GM21717 (cell line): Measurements from ENCODE around the gene KCNMB2.
"Not testable (repeated sequence)": the region's sequence is repeated elsewhere in the genome, so short reads cannot be mapped to it uniquely, and the experiment has no call there.

ENCODE experiments used
- ATAC-seq: cut with Tn5 transposase; IDR thresholded peaks from one replicate; pipeline ENCODE4 v1.9.1; 2021; ENCODE audit warnings: mild to moderate bottlenecking, moderate library complexity; ENCODE audit not compliant: unreplicated experiment

Gene KCNMB2

DNA sequence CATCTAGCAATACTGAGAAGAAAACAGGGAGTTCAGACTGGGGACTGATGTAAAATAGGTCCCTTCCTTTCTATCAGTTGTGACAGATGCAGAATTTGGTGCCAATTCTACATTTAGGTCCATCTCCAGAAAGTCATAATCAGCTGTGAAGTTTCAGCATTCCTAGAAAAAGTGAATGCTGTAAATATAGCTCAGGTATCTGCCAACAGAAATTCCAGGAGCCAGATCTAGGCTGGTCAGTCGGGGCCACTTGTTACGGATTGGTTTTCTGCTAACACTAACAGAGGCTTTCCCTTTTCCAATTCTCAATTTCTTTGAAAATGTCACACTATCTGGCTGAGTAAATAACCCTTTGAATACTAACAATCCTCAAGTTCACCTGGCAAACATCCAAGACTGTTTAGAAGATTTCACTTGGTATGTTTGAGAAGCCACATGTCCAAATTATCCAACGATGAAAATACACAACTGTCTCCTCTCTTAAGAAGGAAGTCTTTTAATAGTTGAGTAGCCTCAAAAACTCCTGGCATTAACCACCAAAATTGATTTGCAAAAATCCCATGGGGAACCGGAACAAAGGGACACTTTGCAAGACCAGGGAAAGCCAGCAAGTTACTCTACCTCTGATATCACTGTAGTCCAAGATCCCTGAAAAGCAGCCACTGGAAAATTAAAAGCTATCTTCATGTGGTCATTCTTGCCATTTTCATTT is 313.1 kb downstream of the KCNMB2 start:
- no peak for ATAC-seq

DNA sequence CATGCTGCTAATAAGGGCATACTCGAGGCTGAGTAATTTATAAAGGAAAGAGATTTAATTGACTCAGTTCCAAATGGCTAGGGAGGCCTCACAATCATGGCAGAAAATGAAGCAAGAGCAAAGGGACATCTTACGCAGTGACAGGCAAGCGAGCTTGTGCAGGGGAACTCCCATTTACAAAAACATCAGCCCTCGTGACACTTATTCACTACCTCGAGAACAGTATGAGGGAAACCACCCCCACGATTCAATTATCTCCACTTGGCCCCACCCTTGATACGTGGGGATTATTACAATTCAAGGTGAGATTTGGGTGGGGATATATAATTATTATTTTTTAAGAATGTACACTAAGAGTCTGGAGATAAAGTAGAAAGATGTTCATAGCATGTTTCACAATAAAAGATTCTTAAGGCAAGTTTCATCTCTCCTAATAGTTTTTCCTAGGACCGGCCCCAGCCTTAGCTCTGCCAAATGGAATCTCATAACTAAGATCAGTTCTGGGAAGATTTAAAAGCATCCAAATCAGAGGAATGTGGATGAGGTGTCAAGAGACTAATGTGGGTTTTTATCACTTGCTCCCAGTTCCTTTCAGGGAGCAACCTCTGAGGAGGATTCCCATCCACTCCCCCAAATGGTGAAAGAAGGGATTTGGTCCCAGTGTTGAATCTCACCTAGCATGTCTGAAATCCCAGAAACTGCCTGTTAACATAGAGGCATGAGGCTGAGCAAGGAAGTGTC is 314.4 kb downstream of the KCNMB2 start:
- ATAC-seq = no peak

DNA sequence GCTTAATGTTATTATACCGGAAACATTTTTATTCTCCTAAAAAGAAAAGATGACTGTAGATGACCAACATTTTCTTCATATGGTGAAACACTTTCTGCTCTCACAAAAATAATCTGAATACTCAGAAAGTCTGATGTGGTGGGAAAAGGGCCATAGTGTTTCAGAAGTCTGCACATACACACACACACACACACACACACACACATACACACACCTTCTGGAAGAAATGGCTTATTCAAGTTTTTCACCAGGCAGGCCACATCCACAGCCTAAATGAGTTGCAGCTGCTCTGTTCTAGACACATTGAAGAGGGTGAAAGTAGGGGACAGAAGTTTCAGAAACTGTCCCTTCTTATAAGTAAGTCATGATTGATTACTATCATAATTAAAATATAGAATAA is 315.3 kb downstream of the KCNMB2 start:
- no peak for ATAC-seq

DNA sequence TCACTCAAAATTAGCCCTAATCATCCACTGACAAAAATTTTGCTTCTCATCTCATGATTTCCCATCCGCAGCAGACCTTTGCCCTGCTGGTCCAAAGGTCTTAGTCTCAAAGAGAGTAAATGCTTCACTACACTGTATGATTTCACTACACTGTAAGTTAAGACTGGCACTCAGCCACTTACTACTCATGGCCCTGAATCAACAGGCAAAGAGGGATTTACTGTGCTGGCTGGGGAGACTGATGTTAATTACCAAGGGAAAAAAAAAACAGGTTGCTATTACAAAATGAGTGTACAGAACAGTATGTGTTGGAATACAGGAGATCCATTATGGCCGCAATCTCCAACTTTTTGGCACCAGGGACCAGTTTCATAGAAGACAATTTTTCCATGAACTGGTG is 320.6 kb downstream of the KCNMB2 start:
- ATAC-seq = no peak

DNA sequence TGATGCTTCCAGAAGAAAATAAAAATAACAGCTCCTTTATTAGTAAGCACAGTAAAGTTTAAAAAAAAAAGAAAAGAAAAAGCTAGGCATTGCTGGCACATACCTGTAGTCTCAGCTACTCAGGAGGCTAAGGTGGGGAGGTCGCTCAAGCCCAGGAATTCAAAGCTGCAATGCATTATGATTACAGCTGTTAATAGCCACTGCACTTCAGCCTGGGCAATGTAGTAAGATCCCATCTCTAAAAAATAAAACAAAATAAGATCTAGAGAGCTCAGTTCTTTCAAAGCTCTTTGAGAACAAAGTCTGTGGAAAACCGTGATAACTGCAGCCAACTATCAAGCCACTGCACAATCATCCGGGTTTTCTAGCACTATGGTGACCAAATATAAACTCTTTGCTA is 323.1 kb downstream of the KCNMB2 start:
- no peak for ATAC-seq

DNA sequence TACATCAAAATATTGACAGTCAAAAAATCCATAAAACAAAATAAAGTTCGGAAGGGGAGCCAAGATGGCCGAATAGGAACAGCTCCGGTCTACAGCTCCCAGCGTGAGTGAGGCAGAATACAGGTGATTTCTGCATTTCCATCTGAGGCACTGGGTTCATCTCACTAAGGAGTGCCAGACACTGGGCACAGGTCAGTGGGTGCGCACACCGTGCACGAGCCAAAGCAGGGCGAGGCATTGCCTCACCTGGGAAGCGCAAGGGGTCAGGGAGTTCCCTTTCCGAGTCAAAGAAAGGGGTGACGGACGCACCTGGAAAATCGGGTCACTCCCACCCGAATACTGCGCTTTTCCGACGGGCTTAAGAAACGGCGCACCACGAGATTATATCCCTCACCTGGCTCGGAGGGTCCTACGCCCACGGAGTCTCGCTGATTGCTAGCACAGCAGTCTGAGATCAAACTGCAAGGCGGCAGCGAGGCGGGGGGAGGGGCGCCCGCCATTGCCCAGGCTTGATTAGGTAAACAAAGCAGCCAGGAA is 323.7 kb downstream of the KCNMB2 start:
- not testable (repeated sequence) for ATAC-seq

DNA sequence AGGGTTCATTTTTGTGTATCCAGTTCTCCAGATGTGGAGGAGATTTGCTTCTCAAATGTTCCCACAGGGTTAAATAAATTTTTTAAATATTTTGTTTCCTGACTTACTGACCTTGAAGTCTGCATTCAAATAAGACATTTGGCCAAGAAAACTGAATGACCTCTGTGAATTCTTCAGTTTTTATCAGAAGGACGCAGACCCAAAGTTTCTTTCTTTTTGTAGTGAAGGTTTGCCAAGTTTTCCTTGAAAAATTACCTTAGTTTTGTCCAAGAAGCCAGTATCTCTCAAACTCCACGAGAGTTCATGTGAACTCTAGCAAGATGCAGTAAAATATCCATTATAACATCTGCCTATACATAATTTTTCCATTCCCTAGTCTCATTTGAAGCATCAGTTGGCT is 332.4 kb downstream of the KCNMB2 start:
- ATAC-seq = no peak

DNA sequence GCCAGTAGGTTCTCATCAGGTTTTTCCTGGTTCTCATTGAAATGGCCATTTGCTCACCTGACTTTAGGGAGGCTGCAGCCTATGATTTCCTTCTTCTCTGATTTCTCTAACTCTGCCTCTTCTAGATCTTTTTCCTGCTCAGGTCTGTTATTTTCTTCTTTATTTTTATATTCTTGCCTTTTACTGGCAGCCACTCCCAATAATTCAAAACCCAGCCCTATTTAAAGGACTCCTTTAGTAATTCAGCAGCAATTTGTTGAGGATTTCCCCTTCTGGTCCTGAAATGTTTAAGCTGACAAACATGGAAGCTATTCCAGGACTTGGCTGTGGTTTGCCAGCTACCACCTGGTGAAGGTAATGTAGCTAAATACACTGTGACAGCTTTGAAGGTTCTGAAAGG is 333.8 kb downstream of the KCNMB2 start:
- no peak for ATAC-seq

DNA sequence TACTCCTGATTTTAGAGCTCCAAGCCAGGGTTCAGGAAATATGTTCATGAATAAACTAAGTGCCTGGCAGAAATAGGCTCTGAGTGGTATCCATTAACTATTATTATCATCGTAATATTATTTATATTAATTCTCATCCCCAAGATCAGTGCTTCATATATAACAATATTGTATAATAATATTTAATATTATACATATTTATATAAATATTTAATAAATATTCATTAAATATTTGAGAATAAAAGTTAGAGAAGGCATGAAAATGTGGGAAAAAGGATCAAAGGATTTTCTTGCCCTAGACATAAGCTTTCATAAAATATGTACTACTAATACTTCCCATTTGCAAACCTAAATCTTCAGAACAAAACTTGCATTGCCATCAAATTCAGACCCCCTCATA is 338.9 kb downstream of the KCNMB2 start:
- ATAC-seq = no peak

DNA sequence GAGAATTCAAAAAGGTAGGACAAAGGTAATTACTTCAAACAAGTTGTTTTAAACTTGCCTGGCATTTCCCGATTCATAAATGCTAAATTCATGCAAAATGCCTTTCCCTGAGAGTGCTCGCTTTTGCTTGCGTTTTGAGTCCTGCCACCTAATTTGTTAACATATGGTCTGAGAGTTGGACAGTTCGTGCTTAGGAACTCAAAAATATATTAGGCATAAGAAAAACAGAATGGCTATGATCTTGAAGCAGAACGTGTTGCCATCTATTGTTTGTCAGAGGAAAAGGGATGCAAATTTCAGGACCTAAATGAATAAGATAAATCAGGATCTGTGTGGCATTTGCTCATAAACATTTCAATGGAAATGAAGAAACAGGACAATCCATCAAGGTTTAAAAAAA is 339.6 kb downstream of the KCNMB2 start:
- no peak for ATAC-seq

DNA sequence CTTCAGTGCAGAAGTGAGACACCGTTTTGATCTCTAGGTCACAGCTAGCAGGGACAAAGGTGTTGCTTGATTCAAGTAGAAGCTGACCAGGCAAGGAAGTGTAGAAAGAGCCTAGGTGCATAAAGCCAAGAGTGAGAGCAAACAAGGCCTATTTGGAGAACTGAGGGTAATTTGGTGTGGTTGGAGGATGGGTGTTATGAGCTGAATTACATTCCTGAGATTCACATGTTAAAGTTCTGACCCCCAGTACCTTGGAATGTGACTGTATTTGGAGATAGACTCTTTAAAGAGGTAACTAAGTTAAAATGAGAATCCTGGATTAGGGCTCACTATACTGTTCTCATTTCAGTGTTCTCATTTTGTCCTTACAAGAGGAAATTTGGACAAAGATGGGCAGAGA is 344.0 kb downstream of the KCNMB2 start:
- no peak for ATAC-seq
